22Rv1 (cell line): Measurements from ENCODE around the gene HAO1.

Source experiments
- ZFX ChIP-seq: fragments of 450-650 bp; IDR thresholded peaks from 2 replicates; pipeline ENCODE4 v1.6.1; 2017; ENCODE audit warnings: antibody characterized with exemption, borderline replicate concordance
- TF ChIP-seq, protein P1 (sequence below): fragments of 450-650 bp; IDR thresholded peaks from 2 replicates; pipeline ENCODE4 v1.5.1; 2017; ENCODE audit warnings: mild to moderate bottlenecking

DNA sequence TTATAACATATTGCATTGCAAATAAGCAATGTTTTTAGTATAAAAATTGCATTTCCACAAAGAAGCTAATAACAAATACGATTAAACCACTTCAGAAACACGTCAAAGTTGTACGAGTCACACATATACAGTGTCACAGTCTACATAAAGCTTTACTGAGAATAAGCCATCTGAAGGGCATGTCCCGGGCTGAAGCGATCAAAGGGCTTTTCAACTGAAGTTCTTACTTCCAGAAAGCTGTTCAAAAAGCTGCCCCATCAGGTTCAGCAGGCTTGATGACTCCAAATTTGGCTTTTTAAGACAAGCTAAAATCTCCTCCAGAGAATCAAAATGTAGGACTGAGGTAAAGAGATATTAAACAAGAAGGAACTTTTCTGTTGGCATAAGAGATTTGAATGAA, 37.5 kb upstream of the HAO1 start:
- TF ChIP-seq, protein P1, sequence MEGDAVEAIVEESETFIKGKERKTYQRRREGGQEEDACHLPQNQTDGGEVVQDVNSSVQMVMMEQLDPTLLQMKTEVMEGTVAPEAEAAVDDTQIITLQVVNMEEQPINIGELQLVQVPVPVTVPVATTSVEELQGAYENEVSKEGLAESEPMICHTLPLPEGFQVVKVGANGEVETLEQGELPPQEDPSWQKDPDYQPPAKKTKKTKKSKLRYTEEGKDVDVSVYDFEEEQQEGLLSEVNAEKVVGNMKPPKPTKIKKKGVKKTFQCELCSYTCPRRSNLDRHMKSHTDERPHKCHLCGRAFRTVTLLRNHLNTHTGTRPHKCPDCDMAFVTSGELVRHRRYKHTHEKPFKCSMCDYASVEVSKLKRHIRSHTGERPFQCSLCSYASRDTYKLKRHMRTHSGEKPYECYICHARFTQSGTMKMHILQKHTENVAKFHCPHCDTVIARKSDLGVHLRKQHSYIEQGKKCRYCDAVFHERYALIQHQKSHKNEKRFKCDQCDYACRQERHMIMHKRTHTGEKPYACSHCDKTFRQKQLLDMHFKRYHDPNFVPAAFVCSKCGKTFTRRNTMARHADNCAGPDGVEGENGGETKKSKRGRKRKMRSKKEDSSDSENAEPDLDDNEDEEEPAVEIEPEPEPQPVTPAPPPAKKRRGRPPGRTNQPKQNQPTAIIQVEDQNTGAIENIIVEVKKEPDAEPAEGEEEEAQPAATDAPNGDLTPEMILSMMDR = no peak
- TF ChIP-seq ZFX = no peak
